GM12878 (cell line): ENCODE measurements around the gene GAS2. TPM values are rescaled to one million over a fixed set of nuclear protein-coding genes. Genes with fewer than 3 reads are reported as not detected.

Source experiments
- BACH1 ChIP-seq: fragments of 450-650 bp; IDR thresholded peaks from 2 replicates; pipeline ENCODE4 v1.6.1; 2017; ENCODE audit warnings: mild to moderate bottlenecking, borderline replicate concordance
- CBX3 ChIP-seq: fragments of 200-600 bp; sonication (generic); IDR thresholded peaks from 2 replicates; pipeline ENCODE4 v1.6.1; 2016; ENCODE audit warnings: low read depth, borderline replicate concordance
- EP300 ChIP-seq, 2 experiments: fragments of 150-350 bp in 1 of 2; IDR thresholded peaks; 2 replicates each; pipeline ENCODE4 v1.6.1; 2011 to 2012; ENCODE audit warnings: low read depth in 2 of 2, low read length in 2 of 2, borderline replicate concordance in 1 of 2, improper control_type of control experiment in 1 of 2, inconsistent platforms in 1 of 2; ENCODE audit not compliant: control insufficient read depth in 1 of 2
- ESRRA ChIP-seq: IDR thresholded peaks from 2 replicates; pipeline ENCODE4 v1.6.1; 2012; ENCODE audit warnings: mild to moderate bottlenecking, low read length, improper control_type of control experiment
- HDGF ChIP-seq: fragments of 450-650 bp; IDR thresholded peaks from 2 replicates; pipeline ENCODE4 v1.6.1; 2016; ENCODE audit warnings: antibody characterized with exemption
- IKZF2 ChIP-seq, 2 experiments: fragments of 450-650 bp; IDR thresholded peaks; 2 replicates each; pipeline ENCODE4 v1.6.1; 2017; ENCODE audit warnings: mild to moderate bottlenecking in 2 of 2, moderate library complexity in 2 of 2
- MYB ChIP-seq: fragments of 150-350 bp; IDR thresholded peaks from 2 replicates; pipeline ENCODE4 v1.6.1; 2014; ENCODE audit warnings: mild to moderate bottlenecking, low read depth, low read length, borderline replicate concordance
- NFIC ChIP-seq: IDR thresholded peaks from 2 replicates; pipeline ENCODE4 v1.6.1; 2012; ENCODE audit warnings: low read depth, mild to moderate bottlenecking, inconsistent platforms, low read length, moderate library complexity
- NFXL1 ChIP-seq: fragments of 450-650 bp; IDR thresholded peaks from 2 replicates; pipeline ENCODE4 v1.6.1; 2017; ENCODE audit warnings: antibody characterized with exemption, mild to moderate bottlenecking, borderline replicate concordance
- PML ChIP-seq: IDR thresholded peaks from 2 replicates; pipeline ENCODE4 v1.6.1; 2012; ENCODE audit warnings: low read length, inconsistent platforms
- POLR2AphosphoS5 ChIP-seq: IDR thresholded peaks from 2 replicates; pipeline ENCODE4 v1.6.1; 2011; ENCODE audit warnings: mild to moderate bottlenecking, low read length, inconsistent platforms
- SMARCA5 ChIP-seq: fragments of 450-650 bp; IDR thresholded peaks from 2 replicates; pipeline ENCODE4 v1.6.1; 2017; ENCODE audit warnings: mild to moderate bottlenecking
- TBL1XR1 ChIP-seq: IDR thresholded peaks from 2 replicates; pipeline ENCODE4 v1.6.1; 2012; ENCODE audit warnings: low read depth, low read length, improper control_type of control experiment
- TCF12 ChIP-seq: IDR thresholded peaks from 2 replicates; pipeline ENCODE4 v1.6.1; 2011; ENCODE audit warnings: low read depth, mild to moderate bottlenecking, low read length
- polyA plus RNA-seq, 11 experiments: library from polyadenylated mRNA; depleted of rRNA in 4 of 11; unstranded in 6 of 11; stranded (reverse) in 5 of 11; fragments of >200 nt; fragmentation: Nextera tagmentation in 4 of 11; fragmentation: Illumina TruSeq in 1 of 11; extraction: Ambion mirVana in 4 of 11; extraction: Trizol in 1 of 11; gene quantifications; 1 replicate in 1 of 11; 2 replicates in 10 of 11; pipeline versions ENCODE4 v1.2.1 to v1.2.3, GENCODE V29; 2011 to 2016; ENCODE audit warnings: inconsistent platforms in 2 of 11, missing spikeins in 2 of 11, low read depth in 1 of 11
- total RNA-seq, 4 experiments: library from RNA; depleted of rRNA in 3 of 4; stranded (reverse); fragments of >200 nt in 3 of 4; fragmentation: Illumina TruSeq in 1 of 4; extraction: Trizol in 1 of 4; gene quantifications; 2 replicates each; pipeline versions ENCODE4 v1.2.1 to v1.2.3, GENCODE V29; 2013 to 2021
- TF ChIP-seq, protein P1 (sequence below): fragments of 450-650 bp; formaldehyde crosslinking; IDR thresholded peaks from 2 replicates; pipeline ENCODE4 v1.5.0; 2022; ENCODE audit warnings: mild to moderate bottlenecking, missing genetic modification characterization
- TF ChIP-seq, protein P2 (sequence below): fragments of 450-650 bp; IDR thresholded peaks from 2 replicates; pipeline ENCODE4 v1.6.1; 2017; ENCODE audit warnings: antibody characterized with exemption, mild to moderate bottlenecking, moderate library complexity
- TF ChIP-seq, protein P3 (sequence below), 3 experiments: IDR thresholded peaks in 2 of 3; conservative IDR thresholded peaks in 1 of 3; 2 replicates each; pipeline ENCODE4 v1.5.1; 2011; ENCODE audit warnings: low read depth in 3 of 3, low read length in 3 of 3, mild to moderate bottlenecking in 3 of 3, control low read depth in 2 of 3, moderate library complexity in 2 of 3, inconsistent platforms in 1 of 3, mixed read lengths in 1 of 3; ENCODE audit not compliant: control insufficient read depth in 2 of 3, insufficient read depth in 1 of 3; ENCODE audit errors: extremely low read depth in 1 of 3
- TF ChIP-seq, protein P4 (sequence below): IDR thresholded peaks from 2 replicates; pipeline ENCODE4 v1.6.1; 2011; ENCODE audit warnings: borderline replicate concordance, low read depth, mild to moderate bottlenecking, moderate library complexity, low read length; ENCODE audit not compliant: insufficient read depth, poor library complexity, severe bottlenecking

The GAS2 gene
- total and polyA plus RNA-seq, 10 of the 15 experiments (the other 5 are each of a cell fraction or from before 2014, with no cell fraction given), result 16.4 to 81.4 (median 26.2) TPM

DNA sequence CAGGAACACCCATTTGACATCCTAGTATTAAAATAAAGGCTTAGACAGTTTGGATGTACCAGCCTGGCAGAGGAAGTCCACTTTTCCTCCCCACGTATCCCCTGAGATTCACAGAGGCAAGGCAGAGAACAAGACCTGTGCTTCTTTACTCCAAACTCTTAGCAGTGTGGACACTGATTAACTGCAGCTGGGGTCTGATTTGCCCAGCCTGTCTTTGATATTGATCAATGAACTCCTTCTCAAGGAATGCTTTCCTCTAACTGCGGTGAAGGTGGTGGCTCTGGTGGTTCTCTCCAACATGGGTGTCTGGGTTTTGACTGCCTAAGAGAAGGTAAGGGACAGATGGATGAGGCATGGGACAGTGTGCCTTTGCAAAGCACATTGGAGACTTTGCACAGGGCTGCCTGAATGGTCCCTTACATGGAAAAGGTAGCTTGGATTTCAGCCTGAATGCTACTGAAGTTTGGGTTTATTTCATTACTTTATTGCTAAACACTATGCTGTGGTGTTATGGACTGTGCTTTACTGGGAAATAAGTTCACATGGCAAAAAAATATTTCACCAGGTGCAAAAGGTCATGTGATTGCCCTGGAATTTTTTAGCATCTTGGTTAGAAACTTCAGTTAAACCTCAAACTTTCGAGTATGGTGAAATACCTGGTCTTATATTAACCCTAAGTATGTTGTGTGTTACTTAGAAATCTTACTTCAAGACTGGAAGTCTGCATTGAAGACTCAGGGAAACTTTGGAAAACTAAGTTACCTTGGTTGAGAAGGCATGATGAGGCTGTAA lies 1.8 kb downstream of the GAS2 start (continued):
- TF ChIP-seq EP300 (IDR thresholded peaks at IDR 0.05; ENCODE audit: borderline replicate concordance in 1 of 2, control insufficient read depth in 1 of 2, low read depth in 2 of 2, low read length in 2 of 2) (peak in 1 of 2 experiments; percentile 59; a peak in 2 of 4 replicates), POLR2AphosphoS5 (no peak), ESRRA (no peak), IKZF2 (IDR thresholded peaks at IDR 0.05) (peak; percentile 59 to 68; a peak in 2 of 4 replicates), PML (no peak), BACH1 (no peak), NFXL1 (no peak), CBX3 (no peak), SMARCA5 (peak; percentile 20; the same call in 1 of the 2 replicates), HDGF (0 out of 2 replicates have a peak, but pooled peaks have one; percentile 37), TBL1XR1 (no peak), NFIC (peak; percentile 80), MYB (0 out of 2 replicates have a peak, but pooled peaks have one; percentile 45), TCF12 (0 out of 2 replicates have a peak, but pooled peaks have one; percentile 7)
- TF ChIP-seq, protein P1, sequence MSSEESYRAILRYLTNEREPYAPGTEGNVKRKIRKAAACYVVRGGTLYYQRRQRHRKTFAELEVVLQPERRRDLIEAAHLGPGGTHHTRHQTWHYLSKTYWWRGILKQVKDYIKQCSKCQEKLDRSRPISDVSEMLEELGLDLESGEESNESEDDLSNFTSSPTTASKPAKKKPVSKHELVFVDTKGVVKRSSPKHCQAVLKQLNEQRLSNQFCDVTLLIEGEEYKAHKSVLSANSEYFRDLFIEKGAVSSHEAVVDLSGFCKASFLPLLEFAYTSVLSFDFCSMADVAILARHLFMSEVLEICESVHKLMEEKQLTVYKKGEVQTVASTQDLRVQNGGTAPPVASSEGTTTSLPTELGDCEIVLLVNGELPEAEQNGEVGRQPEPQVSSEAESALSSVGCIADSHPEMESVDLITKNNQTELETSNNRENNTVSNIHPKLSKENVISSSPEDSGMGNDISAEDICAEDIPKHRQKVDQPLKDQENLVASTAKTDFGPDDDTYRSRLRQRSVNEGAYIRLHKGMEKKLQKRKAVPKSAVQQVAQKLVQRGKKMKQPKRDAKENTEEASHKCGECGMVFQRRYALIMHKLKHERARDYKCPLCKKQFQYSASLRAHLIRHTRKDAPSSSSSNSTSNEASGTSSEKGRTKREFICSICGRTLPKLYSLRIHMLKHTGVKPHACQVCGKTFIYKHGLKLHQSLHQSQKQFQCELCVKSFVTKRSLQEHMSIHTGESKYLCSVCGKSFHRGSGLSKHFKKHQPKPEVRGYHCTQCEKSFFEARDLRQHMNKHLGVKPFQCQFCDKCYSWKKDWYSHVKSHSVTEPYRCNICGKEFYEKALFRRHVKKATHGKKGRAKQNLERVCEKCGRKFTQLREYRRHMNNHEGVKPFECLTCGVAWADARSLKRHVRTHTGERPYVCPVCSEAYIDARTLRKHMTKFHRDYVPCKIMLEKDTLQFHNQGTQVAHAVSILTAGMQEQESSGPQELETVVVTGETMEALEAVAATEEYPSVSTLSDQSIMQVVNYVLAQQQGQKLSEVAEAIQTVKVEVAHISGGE (CRISPR knock-in tag), result no peak
- TF ChIP-seq, protein P2, sequence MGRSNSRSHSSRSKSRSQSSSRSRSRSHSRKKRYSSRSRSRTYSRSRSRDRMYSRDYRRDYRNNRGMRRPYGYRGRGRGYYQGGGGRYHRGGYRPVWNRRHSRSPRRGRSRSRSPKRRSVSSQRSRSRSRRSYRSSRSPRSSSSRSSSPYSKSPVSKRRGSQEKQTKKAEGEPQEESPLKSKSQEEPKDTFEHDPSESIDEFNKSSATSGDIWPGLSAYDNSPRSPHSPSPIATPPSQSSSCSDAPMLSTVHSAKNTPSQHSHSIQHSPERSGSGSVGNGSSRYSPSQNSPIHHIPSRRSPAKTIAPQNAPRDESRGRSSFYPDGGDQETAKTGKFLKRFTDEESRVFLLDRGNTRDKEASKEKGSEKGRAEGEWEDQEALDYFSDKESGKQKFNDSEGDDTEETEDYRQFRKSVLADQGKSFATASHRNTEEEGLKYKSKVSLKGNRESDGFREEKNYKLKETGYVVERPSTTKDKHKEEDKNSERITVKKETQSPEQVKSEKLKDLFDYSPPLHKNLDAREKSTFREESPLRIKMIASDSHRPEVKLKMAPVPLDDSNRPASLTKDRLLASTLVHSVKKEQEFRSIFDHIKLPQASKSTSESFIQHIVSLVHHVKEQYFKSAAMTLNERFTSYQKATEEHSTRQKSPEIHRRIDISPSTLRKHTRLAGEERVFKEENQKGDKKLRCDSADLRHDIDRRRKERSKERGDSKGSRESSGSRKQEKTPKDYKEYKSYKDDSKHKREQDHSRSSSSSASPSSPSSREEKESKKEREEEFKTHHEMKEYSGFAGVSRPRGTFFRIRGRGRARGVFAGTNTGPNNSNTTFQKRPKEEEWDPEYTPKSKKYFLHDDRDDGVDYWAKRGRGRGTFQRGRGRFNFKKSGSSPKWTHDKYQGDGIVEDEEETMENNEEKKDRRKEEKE, result no peak
- TF ChIP-seq, protein P3, sequence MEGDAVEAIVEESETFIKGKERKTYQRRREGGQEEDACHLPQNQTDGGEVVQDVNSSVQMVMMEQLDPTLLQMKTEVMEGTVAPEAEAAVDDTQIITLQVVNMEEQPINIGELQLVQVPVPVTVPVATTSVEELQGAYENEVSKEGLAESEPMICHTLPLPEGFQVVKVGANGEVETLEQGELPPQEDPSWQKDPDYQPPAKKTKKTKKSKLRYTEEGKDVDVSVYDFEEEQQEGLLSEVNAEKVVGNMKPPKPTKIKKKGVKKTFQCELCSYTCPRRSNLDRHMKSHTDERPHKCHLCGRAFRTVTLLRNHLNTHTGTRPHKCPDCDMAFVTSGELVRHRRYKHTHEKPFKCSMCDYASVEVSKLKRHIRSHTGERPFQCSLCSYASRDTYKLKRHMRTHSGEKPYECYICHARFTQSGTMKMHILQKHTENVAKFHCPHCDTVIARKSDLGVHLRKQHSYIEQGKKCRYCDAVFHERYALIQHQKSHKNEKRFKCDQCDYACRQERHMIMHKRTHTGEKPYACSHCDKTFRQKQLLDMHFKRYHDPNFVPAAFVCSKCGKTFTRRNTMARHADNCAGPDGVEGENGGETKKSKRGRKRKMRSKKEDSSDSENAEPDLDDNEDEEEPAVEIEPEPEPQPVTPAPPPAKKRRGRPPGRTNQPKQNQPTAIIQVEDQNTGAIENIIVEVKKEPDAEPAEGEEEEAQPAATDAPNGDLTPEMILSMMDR (IDR thresholded peaks at IDR 0.05 in 2 of 3, conservative IDR thresholded peaks at IDR 0.05 in 1 of 3; ENCODE audit: control insufficient read depth in 2 of 3, extremely low read depth in 1 of 3, insufficient read depth in 1 of 3, low read depth in 3 of 3, low read length in 3 of 3), result no peak
- TF ChIP-seq, protein P4, sequence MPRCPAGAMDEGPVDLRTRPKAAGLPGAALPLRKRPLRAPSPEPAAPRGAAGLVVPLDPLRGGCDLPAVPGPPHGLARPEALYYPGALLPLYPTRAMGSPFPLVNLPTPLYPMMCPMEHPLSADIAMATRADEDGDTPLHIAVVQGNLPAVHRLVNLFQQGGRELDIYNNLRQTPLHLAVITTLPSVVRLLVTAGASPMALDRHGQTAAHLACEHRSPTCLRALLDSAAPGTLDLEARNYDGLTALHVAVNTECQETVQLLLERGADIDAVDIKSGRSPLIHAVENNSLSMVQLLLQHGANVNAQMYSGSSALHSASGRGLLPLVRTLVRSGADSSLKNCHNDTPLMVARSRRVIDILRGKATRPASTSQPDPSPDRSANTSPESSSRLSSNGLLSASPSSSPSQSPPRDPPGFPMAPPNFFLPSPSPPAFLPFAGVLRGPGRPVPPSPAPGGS, result no peak
